Raji (cell line): ENCODE data around the gene ARFGEF3.

Experiments used
- POLR2A ChIP-seq: IDR thresholded peaks from 2 replicates; pipeline ENCODE4 v1.6.1; 2011; ENCODE audit warnings: low read depth, low read length, control low read depth; ENCODE audit not compliant: insufficient read depth

ARFGEF3 gene

DNA sequence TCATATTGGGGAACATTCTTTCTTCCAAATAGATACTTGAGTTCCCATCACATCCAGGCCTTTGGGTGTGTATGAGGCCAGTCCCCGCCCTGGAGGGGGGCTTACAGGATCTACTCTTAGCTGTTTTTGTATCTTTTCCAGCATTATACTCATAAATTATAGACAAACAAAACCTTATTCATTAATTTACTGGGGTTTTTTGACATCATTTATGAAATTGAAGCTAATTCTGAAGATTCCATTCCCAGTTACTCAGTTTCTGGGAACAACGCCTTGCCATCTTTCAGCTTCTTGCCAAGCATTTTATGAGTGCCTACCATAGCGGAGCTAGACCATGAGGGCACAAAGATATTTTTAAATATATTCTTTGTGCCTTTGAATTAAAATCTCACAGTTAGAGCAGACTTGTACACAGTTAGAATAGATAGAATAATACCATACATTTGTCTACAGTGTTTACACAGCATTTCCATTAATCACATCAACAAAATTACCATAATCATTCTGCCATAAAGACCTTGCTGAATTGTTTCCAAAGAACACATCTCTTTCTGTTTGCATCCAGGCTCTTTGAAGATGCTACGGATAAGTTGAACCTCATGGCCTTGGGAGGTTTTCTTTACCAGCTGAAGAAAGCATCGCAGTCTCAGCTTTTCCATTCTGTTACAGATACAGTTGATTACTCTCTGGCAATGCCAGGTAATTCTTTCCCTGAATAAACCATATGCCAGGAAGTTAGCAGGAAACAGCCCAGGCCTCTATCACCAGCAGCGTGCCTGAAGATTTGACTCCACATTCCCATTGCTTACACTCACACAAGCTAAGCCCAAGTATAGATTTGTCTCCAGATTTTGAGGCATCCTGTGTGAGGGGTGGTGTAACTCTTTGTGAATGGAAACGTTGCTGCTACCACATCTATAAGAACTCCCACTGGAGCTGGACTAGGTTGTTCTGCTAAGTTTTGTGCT, 132.0 kb downstream of the ARFGEF3 start:
- TF ChIP-seq POLR2A, result no peak

DNA sequence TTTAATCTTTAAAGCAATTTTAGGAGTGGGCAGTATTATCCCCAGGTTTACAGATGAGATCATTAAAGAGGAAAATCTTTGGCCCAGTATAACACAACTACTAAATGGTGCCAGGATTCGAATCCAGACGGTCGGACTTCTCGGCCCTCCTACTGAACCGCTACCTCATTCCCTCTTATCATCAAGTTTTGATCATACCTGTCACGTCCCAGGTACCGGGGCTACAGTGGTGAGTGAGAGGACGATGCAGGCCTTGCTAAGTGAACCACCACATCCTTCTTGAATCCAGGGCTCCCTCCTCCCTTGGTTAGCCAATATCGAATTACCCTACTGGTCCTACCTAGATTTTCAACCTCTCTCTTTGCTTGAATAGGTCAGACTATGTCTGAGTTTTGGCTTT, 134.6 kb downstream of the ARFGEF3 start:
- no peak for TF ChIP-seq POLR2A

DNA sequence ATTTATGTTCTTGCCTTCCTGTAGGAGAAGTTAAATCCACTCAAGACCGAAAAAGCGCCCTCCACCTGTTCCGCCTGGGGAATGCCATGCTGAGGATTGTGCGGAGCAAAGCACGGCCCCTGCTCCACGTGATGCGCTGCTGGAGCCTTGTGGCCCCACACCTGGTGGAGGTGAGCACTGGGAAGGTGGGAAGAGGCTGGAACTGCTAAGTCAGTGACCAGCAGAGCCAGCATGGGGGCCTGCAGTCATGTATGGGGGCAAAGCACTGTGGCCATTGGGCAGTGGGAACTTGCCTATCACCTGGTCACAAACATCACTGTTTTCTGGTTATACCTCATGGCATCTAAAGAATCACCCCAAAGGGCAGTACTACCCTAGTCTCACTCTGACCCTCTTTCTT, 135.0 kb downstream of the ARFGEF3 start:
- no peak for TF ChIP-seq POLR2A

DNA sequence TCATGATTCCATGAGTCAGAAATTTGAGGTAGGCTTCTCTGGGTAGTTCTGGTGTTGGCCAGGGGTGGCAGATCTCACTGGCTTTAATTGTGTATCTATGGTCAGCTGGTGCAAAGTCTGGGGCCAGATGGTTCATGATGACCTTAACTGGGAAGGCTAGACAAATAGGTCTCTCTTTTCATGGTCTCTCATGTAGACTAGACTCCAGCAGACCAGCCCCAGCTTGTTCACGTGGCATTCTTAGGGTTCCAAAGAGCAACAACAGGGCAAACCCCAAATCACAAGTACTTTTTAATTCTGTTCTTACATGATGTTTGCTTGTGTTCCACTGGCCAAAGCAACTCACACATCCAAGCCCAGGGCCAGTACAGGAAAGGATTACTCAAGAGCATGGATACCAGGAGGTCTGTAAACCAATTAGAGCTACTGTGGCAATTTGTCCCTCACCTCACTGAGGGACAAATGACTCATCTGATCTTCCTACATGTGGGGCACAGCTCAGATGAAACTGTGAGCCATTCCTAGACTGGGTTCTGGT, 136.1 kb downstream of the ARFGEF3 start:
- TF ChIP-seq POLR2A, result no peak

DNA sequence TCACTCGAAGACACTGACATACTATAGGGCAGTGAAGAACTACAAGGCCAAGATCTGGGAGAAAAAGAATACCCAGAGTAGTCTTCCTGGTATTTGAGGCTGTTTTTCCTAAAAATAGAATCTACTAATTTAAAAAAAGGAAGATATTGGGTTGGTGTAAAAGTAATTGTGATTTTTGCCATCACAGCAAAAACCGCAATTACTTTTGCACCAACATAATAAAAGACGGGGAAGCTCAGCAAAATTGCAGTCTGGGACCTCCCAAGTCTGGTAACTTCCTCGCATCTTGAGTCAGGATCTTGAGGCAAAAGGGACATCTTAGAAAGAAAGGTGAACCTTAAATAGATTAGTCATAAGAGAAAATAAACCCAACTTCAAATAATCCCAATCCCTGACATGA, 138.7 kb downstream of the ARFGEF3 start:
- no peak for TF ChIP-seq POLR2A

DNA sequence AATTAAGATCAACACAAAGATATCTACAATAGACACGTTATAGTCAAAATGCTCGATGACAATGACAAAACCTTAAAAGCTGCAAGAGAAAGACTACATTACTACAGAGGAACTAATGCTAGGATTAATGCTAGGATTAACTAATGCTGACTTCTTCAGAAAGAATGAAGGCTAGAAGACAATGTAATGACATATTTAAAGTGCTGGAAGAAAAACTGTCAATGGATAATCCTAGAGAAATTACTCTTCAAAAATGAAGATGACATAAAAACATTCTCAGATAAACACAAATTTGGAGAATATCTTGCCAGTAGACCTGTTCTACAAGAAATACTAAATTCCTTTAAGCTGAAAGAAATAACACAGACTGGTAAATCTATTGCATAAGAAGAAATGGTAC, 140.8 kb downstream of the ARFGEF3 start:
- TF ChIP-seq POLR2A, result no peak

DNA sequence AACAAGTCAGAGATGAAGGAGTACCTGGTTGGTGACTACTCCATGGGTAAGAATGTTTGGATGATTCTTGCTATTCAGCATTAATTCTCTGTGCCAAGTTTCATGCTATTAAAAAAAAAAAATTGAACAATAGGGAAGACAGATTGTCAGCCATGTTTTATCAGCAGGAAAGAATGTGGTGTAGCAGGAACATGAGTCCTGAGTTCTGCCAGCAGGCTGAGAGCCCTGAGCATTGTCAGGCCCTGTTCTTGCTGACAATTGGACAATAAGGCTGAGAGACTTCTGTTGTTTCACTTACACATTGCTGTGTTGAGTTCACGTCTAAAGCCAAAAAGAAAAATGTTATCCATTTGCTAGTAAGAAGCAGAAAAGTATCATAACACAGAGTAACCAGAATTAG, 145.6 kb downstream of the ARFGEF3 start:
- TF ChIP-seq POLR2A, result no peak

DNA sequence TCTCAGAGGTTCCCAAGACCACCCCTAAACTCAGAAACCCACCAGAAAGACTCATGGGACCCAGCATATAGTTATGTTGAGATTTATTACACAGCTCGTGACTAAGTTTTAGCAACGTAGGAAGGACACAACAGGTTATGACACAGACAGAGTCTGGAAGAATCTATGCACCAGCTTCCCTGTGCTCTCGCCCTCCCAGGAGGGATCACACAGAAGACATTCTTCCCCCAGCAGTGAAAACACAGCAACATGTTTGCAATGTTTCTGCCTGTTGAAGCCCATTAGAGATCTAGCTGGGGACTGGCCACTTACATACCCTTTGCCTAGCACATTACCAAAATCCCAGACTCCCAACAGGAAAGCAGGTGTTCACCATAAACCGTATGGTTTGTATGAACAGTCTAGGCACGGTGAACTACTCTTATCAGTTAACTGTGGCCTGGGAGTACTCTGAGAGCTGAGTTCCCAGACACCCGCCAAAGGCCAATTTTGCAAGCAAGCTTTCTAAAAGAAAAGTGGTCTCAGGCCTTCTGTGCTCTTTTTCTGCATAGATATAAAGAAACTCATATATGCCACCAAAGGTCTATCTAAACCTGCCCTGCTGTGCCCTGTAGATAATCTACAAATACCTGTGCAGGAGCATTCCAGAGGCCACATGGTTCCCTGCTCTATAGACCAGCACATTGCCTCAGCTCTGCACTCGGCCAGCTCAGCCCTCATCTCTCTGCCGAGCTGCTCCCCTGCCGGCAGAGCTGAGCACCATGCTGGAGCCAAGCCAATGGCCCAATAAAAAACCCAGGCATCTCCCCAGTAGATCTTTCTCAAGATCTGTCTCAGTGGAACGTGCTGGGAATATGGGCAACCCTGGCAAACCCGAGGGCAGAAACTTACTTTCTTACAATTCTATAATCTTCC, 146.3 kb downstream of the ARFGEF3 start:
- no peak for TF ChIP-seq POLR2A

DNA sequence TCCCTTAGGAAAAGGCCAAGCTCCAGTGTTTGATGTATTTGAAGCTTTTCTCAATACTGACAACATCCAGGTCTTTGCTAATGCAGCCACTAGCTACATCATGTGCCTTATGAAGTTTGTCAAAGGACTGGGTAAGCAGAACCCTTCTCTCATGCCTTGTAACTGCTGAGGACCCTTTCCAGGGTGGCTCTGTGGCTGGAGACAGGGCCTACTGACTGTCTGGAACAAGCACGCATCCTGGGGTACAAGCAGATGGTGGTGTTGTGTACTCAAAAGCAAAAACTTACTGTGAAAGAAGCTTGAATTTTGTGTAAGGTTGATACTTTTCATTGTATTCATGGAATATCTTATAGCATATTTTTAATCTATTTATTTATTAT, 147.0 kb downstream of the ARFGEF3 start:
- TF ChIP-seq POLR2A, result no peak

DNA sequence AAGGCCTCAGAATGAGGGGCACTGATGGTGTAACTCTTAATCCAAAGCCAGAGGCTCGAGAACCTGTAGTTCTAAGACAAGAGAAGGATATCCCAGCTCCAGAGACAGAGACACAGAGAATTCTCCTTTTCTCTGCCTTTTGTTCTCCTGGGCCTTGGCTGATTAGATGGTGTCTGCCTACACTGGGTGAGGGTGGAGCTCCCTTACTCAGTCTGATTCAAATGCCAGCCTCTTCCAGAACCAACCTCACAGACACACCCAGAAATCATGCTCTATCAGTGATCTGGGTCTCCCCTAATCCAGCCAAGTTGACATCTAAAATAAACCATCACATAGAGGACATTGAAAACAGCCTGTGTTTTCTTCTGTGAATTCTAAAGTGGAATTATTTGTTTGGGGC, 148.0 kb downstream of the ARFGEF3 start:
- TF ChIP-seq POLR2A, result no peak

DNA sequence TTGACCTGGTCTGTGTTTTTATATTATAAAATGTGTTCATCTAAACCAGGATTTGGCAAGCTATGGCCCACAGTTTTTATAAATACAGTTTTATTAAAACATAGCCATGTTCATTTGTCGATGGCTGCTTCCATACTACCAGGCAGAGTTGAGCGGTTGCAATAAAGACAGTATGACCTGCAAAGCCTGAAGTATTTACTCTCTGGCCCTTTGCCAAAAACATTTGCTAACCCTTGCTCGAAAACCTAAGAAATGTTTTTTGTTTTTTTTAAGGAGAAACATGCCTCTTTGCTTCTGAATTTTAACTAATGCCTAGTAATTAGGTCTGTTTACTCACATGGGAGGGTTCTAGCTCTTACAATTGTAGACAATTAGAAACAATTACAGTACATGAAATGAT, 148.6 kb downstream of the ARFGEF3 start:
- TF ChIP-seq POLR2A, result no peak

DNA sequence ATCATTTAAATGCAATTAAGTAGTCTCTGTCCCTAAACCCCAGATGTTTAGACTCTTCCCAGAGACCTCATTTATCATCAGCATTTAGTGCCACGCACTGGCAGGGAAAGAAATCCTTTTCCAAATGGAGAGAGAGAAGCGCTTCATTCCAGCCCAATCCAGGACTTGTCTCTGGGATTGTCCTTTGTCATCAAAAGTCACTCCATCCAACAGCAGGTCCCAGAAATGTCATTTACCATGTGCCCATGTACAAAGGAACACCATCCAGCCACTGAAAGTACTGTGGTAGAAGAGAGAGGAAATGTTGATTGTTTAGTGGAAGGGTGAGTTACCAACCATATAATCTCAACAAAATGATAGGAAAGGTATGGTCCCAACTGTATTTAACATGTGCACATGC, 149.1 kb downstream of the ARFGEF3 start:
- TF ChIP-seq POLR2A, result no peak

DNA sequence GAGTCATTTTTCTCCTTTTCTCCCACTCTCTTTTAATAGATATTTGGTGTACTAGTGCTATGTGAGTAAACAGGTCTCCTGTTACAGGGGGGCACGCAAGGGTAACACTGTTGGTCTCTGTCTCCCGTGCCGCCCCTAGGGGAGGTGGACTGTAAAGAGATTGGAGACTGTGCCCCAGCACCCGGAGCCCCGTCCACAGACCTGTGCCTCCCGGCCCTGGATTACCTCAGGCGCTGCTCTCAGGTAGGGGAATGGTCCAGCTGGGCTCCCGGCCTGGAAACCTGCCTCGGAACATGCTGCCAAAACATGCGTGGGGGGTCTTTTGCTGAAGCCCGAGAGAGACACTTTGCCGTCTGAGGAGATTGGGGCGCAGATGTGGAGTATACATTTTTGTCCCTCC, 149.5 kb downstream of the ARFGEF3 start:
- no peak for TF ChIP-seq POLR2A

DNA sequence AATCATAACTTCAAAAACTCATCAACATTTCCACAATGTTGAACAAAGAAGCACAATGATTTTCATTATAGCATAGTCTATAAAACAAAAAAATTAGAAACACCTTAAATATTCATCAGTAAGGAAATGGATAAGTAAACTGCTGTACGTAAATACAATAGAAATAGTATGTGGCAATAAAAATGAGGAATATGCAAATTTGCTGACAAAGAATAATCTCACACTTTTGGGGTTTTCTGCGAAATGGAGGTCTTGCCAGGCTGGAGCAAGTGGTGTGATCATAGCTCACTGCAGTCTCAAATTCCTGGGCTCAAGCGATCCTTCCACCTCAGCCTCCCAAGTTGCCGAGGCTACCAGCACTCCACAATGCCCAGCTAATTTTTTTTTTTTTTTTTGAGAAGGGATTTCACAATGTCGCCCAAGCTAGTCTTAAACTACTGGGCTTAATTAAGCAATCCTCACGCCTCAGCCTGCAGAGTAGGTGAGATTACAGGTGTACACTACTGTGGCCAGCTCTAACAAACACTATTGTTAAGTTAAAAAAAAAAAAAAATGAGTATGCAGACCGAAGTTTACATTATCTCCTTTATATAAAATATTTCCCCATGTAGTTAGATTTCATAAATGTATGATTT, 157.1 kb downstream of the ARFGEF3 start:
- TF ChIP-seq POLR2A, result no peak

DNA sequence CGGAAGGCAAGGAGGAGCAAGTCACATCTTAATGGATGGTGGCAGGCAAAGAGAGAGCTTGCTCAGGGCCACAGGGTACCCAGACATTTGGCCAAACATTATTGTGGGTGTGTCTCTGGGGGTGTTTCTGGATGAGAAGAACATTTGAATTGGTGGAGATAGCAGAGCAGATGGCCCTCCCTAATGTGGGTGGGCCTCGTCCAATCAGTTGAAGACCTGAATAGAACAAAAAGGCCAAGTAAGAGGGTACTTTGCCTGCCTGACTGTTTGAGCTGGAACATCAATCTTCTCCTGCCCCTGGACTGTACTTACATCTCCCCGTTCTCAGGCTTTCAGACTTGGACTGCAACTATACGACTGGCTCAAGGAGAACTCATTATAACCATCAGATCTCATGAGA, 160.2 kb downstream of the ARFGEF3 start:
- TF ChIP-seq POLR2A, result no peak
